ENCODE data around the gene PEX10. TPM values are rescaled to one million over a fixed set of nuclear protein-coding genes. Genes with fewer than 3 reads are reported as not detected.

Gene PEX10
- total and polyA plus RNA-seq, 2 experiments from 2014 or later = 24.7 to 25.5 TPM

DNA sequence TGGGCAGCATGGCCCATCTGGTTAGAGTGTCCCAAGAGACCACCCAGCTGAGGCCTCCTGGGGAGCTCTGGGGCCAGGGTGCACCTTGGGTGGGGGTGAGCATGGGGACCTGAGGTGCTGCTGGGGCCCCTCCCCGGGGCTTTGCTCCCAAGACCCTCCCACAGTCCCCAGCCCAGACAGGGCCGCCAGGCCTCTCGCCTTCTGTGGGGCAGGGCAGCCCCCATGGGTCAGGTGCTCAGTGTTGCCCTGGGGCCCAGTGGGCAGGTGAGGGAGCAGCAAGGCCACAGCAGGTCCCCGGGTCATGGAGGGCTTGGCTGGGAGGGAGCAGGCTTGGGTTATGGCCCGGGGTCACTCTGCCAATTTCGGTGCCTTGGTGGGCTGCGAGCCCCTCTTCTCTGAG lies 24.5 kb upstream of the PEX10 start:
- Histone ChIP-seq H3K4me3 (no peak overlapping the region), H3K27me3 (peaks cover 10% of the 10 kb centered on the region), H3K79me2 (no peaks in the 10 kb centered on the region), H3K27ac (no peak overlapping the region), H4K20me1 (ENCODE audit: insufficient read depth, poor library complexity, severe bottlenecking) (no peaks in the 10 kb centered on the region), H3K4me1 (ENCODE audit: insufficient read depth) (no peaks in the 10 kb centered on the region), H3K9me2 (replicated peaks; ENCODE audit: insufficient read depth) (no peaks in the 10 kb centered on the region), H3K4me2 (no peak overlapping the region), H3K36me3 (replicated peaks; ENCODE audit: insufficient read depth, low read depth) (no peaks in the 10 kb centered on the region), H2AFZ (no peak overlapping the region), H3K9me3 (ENCODE audit: low read depth) (no peaks in the 10 kb centered on the region)
- TF ChIP-seq, protein P1, sequence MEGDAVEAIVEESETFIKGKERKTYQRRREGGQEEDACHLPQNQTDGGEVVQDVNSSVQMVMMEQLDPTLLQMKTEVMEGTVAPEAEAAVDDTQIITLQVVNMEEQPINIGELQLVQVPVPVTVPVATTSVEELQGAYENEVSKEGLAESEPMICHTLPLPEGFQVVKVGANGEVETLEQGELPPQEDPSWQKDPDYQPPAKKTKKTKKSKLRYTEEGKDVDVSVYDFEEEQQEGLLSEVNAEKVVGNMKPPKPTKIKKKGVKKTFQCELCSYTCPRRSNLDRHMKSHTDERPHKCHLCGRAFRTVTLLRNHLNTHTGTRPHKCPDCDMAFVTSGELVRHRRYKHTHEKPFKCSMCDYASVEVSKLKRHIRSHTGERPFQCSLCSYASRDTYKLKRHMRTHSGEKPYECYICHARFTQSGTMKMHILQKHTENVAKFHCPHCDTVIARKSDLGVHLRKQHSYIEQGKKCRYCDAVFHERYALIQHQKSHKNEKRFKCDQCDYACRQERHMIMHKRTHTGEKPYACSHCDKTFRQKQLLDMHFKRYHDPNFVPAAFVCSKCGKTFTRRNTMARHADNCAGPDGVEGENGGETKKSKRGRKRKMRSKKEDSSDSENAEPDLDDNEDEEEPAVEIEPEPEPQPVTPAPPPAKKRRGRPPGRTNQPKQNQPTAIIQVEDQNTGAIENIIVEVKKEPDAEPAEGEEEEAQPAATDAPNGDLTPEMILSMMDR (IDR thresholded peaks at IDR 0.05; ENCODE audit: poor library complexity) = no peak
- TF ChIP-seq EZH2 (IDR thresholded peaks at IDR 0.05; ENCODE audit: borderline replicate concordance) (no peak), EZH2phosphoT487 (IDR thresholded peaks at IDR 0.05; ENCODE audit: low read depth, severe bottlenecking, unreplicated experiment) (no peak)
- no peak for DNase-seq (ENCODE audit: low spot score)
- WGBS (ENCODE audit: low lambda C conversion rate, missing lambda C conversion rate) = 94% methylated on average over 6 of the region's 7 CpGs

DNA sequence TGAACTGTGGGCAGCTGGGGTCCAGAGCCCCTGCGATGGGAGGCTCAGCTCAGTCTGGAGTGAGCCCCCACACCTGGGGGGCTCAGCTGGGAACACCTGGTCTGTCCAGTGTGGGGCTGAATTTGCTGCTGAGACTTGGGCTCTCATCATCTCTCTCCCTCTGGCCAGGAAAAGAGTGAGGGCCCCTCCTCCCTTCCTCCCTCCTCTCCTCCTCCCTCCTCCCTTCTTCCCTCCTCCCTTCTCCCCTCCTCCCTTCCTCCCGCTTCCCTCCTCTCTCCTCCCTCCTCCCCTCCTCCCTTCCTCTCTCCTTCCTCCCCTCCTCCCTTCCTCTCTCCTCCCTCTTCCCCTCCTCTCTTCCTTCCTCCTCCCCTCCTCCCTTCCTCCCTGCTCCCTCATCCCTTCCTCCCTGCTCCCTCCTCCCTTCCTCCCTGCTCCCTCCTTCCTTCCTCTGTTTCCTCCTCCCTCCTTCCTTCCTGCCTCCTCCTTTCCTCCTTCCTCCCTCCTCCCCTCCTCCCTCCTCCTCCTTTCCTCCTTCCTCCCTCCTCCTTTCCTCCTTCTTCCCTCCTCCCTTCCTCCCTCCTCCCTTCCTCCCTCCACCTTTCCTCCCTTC lies 23.5 kb upstream of the PEX10 start:
- no peak overlapping the region for H3K27ac ChIP-seq
- H3K79me2 ChIP-seq = no peaks in the 10 kb centered on the region
- no peaks in the 10 kb centered on the region for H3K36me3 ChIP-seq (replicated peaks; ENCODE audit: insufficient read depth, low read depth)
- TF ChIP-seq EZH2phosphoT487 (IDR thresholded peaks at IDR 0.05; ENCODE audit: low read depth, severe bottlenecking, unreplicated experiment) (no peak), EZH2 (IDR thresholded peaks at IDR 0.05; ENCODE audit: borderline replicate concordance) (no peak)
- TF ChIP-seq, protein P1 (IDR thresholded peaks at IDR 0.05; ENCODE audit: poor library complexity) = no peak
- no peaks in the 10 kb centered on the region for H3K4me1 ChIP-seq (ENCODE audit: insufficient read depth)
- DNase-seq (ENCODE audit: low spot score) = no peak
- no peak overlapping the region for H3K4me3 ChIP-seq
- no peak overlapping the region for H2AFZ ChIP-seq
- H3K9me3 ChIP-seq (ENCODE audit: low read depth) = no peaks in the 10 kb centered on the region
- peaks cover 3% of the 10 kb centered on the region for H3K27me3 ChIP-seq
- no peaks in the 10 kb centered on the region for H4K20me1 ChIP-seq (ENCODE audit: insufficient read depth, poor library complexity, severe bottlenecking)
- no peaks in the 10 kb centered on the region for H3K9me2 ChIP-seq (replicated peaks; ENCODE audit: insufficient read depth)
- no peak overlapping the region for H3K4me2 ChIP-seq
- WGBS (ENCODE audit: low lambda C conversion rate, missing lambda C conversion rate) = 100% methylated on average over 1 of the region's 2 CpGs

- Histone ChIP-seq H3K4me1 (ENCODE audit: insufficient read depth) (no peaks in the 10 kb centered on the region), H3K9me2 (replicated peaks; ENCODE audit: insufficient read depth) (no peaks in the 10 kb centered on the region), H3K36me3 (replicated peaks; ENCODE audit: insufficient read depth, low read depth) (no peaks in the 10 kb centered on the region), H2AFZ (no peak overlapping the region), H3K27me3 (peaks cover 3% of the 10 kb centered on the region), H3K27ac (no peak overlapping the region), H3K4me3 (no peak overlapping the region), H4K20me1 (ENCODE audit: insufficient read depth, poor library complexity, severe bottlenecking) (no peaks in the 10 kb centered on the region), H3K79me2 (no peaks in the 10 kb centered on the region), H3K4me2 (no peak overlapping the region), H3K9me3 (ENCODE audit: low read depth) (no peaks in the 10 kb centered on the region)
- TF ChIP-seq EZH2phosphoT487 (IDR thresholded peaks at IDR 0.05; ENCODE audit: low read depth, severe bottlenecking, unreplicated experiment) = no peak
- no peak for TF ChIP-seq EZH2 (IDR thresholded peaks at IDR 0.05; ENCODE audit: borderline replicate concordance)
- TF ChIP-seq, protein P1 (IDR thresholded peaks at IDR 0.05; ENCODE audit: poor library complexity) = no peak
- 87% methylated on average over 7 of the region's 9 CpGs for WGBS (ENCODE audit: low lambda C conversion rate, missing lambda C conversion rate)
- no peak for DNase-seq (ENCODE audit: low spot score)
Observed at GRCh38 chr1:2435091-2435490, 22.7 kb upstream of the PEX10 start.

Data from hepatocyte (in vitro differentiated cells).